GM21528 (cell line): ENCODE results near the gene ERMAP.
A peak's percentile ranks its signal among the peaks of the same experiment; 100 is the strongest.

ENCODE experiments used
- ATAC-seq: cut with Tn5 transposase; IDR thresholded peaks from one replicate; pipeline ENCODE4 v1.9.1; 2021; ENCODE audit warnings: mild to moderate bottlenecking, moderate library complexity; ENCODE audit not compliant: unreplicated experiment, low FRiP score

ERMAP gene

GRCh38 chr1:42816585-42817439, at the start of gene ERMAP, which contains the start of gene SVBP:
TSS of gene ERMAP (plus strand) at chr1:42817122. CDS start at chr1:42830449, 13,327 bp downstream.
TSS of gene SVBP (minus strand) at chr1:42817397. CDS start at chr1:42816544, 853 bp downstream.
- peak; percentile 73 for ATAC-seq

GRCh38 chr1:42767510-42768000, 49.4 kb upstream of the ERMAP start:
- ATAC-seq: peak; percentile 36

- ATAC-seq: no peak
These were observed 48.8 kb upstream of the ERMAP start for GRCh38 chr1:42768172-42768571.

- ATAC-seq: no peak
These were observed 47.1 kb upstream of the ERMAP start for GRCh38 chr1:42769811-42770210.

GRCh38 chr1:42773420-42773819, 43.5 kb upstream of the ERMAP start:
- ATAC-seq: no peak

- no peak for ATAC-seq
These were observed 41.9 kb upstream of the ERMAP start for GRCh38 chr1:42774928-42775526.

GRCh38 chr1:42776502-42776901, 40.4 kb upstream of the ERMAP start:
- ATAC-seq: no peak

GRCh38 chr1:42777852-42778251, 39.1 kb upstream of the ERMAP start:
- ATAC-seq: no peak

- no peak for ATAC-seq
These were observed 37.2 kb upstream of the ERMAP start for GRCh38 chr1:42779725-42780124.

- ATAC-seq: no peak
These were observed 36.7 kb upstream of the ERMAP start for GRCh38 chr1:42780176-42780575.

GRCh38 chr1:42783092-42783491, 33.8 kb upstream of the ERMAP start:
- no peak for ATAC-seq

- no peak for ATAC-seq
These were observed 32.4 kb upstream of the ERMAP start for GRCh38 chr1:42784547-42784945.

GRCh38 chr1:42784946-42785693, 31.8 kb upstream of the ERMAP start, which contains the start of gene TMEM269:
TSS of gene TMEM269 (plus strand) at chr1:42784991. CDS start at chr1:42789894, 4,903 bp downstream.
- ATAC-seq: no peak

- ATAC-seq: no peak
These were observed 30.8 kb upstream of the ERMAP start for GRCh38 chr1:42786097-42786496.

- ATAC-seq: no peak
These were observed 28.9 kb upstream of the ERMAP start for GRCh38 chr1:42788021-42788420.

- no peak for ATAC-seq
These were observed 23.1 kb upstream of the ERMAP start for GRCh38 chr1:42793824-42794223.

GRCh38 chr1:42797414-42797813, 19.5 kb upstream of the ERMAP start:
- no peak for ATAC-seq

- ATAC-seq: no peak
These were observed 18.9 kb upstream of the ERMAP start for GRCh38 chr1:42797979-42798378.

- ATAC-seq: no peak
These were observed 15.0 kb upstream of the ERMAP start for GRCh38 chr1:42801832-42802473.

GRCh38 chr1:42806171-42806570, 10.8 kb upstream of the ERMAP start:
- no peak for ATAC-seq
